GM21576 (cell line): Measurements from ENCODE around the gene C3orf20.
"Not testable (repeated sequence)": the region's sequence is repeated elsewhere in the genome, so short reads cannot be mapped to it uniquely, and the experiment has no call there.

Experiments
- ATAC-seq: cut with Tn5 transposase; IDR thresholded peaks from one replicate; pipeline ENCODE4 v1.9.1; 2021; ENCODE audit warnings: mild to moderate bottlenecking, moderate library complexity; ENCODE audit not compliant: unreplicated experiment

Gene C3orf20

DNA sequence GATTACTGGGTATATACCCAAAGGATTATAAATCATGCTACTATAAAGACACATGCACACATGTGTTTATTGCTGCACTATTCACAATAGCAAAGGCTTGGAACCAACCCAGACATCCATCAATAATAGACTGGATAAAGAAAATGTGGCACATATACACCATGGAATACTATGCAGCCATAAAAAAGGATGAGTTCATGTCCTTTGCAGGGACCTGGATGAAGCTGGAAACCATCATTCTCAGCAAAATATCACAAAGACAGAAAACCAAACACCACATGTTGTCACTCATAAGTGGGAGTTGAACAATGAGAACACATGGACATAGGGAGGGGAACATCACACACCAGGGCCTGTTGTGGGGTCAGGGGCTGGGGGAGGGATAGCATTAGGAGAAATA is 78.0 kb downstream of the C3orf20 start:
- not testable (repeated sequence) for ATAC-seq

DNA sequence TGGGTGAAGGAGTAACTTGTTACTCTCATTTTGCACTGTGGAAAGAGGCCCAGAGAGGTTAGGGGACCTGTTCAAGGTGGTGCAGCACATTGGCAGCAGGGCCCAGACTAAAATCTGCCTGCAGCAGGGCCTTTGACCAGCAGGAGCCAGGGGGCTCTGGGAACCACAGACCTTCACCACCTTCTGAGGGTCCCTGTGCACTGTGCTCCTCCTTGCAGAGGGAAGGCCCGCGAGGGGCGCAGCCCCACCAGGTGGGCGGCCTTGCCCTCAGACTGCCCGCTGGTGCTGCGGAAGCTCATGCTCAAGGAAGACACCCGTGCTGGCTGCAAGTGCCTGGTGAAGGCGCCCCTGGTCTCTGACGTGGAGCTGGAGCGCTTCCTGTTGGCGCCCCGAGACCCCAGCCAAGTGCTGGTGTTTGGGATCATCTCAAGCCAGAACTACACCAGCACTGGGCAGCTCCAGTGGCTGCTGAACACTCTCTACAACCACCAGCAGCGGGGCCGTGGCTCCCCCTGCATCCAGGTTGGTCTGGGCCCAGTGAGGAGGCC is 82.3 kb downstream of the C3orf20 start:
- no peak for ATAC-seq

DNA sequence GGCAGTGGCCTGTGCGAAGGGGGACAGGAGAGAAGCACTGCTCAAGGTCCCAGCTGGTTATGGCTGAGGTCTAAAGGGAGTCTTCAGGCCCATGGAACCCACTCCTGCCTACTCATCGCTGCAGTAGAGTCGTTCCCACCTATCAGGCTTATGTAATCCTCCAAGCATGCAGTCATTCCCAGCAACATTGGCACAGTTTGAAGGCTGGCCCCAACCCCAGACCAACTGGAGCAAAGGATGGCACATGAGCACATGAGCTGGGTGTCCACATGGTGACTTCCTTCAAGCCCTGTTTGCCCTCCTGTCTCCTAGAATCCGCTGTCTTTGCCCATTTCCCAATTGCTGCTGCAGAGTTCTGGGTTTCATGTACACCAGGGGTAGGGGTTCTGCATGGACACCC is 83.4 kb downstream of the C3orf20 start:
- no peak for ATAC-seq

DNA sequence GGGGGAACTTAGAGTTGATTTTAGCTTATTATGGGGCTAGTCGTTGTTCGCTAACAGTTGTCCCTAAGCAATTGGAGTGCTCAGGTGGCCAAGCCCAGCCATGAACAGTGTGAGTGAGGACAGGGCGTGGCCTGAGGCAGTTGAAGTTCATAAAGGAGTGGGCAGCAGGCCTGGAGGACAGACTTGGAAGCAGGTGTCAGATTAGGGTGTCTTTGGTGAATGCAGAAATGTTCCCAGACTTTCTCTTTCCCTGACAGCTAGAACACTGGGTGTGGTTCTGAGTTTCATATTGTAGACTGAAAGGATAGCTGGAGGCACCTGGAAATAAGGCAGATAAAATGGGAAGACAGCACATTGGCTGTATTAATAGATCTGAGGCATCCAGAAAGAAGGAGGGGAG is 84.0 kb downstream of the C3orf20 start:
- no peak for ATAC-seq

DNA sequence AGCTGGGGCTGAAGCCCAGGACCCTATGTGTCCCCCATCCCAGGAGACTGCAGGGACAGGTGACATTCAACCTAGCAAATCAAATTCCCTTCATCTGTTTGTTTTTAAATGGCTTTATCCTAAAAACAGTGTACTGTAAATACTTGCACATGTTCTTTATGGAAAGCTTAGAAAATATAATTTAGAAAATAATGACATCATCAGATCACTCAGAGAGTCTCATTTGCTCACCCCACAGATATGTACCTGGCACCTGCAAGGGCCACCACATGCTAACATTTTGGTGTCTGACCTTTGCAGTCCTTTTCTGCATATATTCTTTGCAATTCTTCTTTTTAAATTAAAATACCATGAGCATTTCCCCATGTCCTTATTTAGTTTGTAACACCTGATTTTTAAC is 85.2 kb downstream of the C3orf20 start:
- no peak for ATAC-seq

DNA sequence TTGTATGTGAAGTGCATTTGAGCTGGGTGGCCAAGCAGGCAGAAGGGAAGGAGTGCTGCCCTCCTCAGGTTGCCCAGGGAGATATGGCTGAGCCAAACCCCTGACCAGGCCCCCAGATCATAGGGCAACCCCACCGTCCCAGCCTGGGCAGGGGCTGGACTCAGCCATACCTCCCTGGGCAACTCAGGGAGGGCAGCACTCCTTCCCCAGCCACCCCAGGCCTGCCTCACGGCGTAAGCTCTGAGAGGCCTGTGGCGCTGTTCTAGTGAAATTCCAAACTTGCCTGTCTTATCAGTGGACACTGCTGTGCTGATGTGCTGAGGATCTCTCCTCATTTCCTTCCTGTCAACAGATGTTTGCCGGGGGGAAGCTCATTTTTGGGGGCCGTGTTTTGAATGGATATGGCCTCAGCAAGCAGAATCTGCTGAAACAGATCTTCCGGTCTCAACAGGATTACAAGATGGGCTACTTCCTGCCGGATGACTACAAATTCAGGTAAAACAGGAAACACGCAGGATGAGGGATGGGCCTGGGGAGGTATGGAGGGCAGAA is 86.3 kb downstream of the C3orf20 start:
- ATAC-seq = no peak

DNA sequence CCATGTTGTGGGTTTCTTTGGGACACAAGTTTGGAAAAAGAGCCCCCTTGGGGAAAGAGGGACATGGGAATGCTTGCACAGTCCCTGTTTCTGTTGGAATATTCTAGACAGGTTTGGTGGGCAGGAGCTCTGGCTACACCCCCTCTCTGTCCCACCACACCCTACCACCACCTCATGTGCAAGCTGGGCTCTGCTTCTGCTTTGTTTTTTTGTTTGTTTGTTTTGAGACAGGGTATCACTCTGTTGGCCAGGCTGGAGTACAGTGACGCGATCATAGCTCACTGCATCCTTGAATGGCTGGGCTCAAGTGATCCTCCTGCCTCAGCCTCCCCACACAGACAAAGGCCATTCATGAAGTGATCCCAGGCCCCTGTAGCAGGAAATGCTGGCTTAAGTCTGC is 86.9 kb downstream of the C3orf20 start:
- ATAC-seq = no peak

DNA sequence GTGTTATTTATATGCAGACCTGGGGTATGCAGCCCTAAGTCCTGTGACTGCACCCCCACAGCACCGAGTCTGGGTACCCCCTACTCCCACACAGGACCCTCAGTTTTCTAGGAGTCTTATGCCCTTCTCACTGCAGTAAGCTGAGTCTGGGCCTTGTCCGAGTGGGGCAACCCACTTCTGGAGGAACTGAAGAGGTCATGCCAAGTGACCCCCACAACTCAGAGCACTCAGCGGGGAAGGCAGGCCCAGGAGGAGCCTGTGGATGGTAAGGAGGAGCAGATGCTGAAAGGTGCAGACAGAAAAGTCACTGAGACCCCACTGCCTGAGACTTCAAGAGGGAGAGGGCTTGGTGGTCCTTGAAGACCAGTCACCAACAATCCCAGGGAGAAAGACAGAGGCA is 87.8 kb downstream of the C3orf20 start:
- ATAC-seq = no peak

DNA sequence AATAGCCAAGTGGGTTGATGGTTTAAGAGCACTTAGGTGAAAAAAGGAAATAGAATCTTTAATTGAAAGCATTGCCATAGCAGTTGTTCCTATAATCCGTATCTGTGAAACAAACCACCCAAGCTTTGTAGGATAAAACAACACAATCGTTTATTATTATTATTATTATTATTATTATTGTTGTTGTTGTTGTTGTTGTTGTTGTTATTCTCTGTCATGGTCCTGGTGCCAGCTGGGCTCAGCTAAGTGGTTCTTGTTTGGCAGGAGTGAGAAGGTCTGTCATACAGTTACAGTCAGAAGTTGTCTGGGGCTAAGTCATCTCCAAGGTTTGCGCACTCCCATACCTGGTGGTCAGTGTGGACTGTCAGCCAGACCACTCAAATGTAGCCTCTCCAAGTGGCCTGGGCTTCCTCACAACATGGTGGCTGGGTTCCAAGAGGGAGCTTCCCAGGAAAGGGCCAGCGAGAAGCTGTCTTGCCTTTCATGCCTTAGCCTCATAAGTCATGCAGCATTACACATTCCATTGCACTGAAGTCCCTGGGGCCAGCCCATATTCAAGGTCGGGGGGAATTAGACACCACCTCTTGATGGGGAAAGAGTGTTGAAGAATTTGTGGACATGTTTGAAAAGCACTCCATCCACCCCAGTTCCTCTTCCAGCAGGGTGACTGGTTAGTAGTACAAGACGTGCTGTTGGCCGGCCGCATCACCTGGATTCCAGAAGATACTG is 89.6 kb downstream of the C3orf20 start:
- no peak for ATAC-seq

DNA sequence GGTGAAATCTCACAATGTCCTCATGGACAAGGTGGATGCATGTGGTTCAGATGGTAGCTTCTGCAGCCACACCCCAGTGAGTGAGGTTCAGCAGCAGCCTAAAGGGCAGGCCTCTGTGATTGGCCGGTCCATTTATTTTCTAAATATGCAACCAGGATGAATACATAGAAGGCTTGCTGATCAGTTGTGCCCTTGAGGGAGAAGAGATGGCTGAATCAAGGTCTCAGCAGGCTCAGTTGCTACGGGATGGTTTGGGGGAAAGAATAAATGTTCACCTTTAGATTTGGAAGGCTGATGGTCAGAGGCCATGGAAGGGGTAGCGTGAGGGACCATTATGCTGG is 90.1 kb downstream of the C3orf20 start:
- ATAC-seq = no peak

DNA sequence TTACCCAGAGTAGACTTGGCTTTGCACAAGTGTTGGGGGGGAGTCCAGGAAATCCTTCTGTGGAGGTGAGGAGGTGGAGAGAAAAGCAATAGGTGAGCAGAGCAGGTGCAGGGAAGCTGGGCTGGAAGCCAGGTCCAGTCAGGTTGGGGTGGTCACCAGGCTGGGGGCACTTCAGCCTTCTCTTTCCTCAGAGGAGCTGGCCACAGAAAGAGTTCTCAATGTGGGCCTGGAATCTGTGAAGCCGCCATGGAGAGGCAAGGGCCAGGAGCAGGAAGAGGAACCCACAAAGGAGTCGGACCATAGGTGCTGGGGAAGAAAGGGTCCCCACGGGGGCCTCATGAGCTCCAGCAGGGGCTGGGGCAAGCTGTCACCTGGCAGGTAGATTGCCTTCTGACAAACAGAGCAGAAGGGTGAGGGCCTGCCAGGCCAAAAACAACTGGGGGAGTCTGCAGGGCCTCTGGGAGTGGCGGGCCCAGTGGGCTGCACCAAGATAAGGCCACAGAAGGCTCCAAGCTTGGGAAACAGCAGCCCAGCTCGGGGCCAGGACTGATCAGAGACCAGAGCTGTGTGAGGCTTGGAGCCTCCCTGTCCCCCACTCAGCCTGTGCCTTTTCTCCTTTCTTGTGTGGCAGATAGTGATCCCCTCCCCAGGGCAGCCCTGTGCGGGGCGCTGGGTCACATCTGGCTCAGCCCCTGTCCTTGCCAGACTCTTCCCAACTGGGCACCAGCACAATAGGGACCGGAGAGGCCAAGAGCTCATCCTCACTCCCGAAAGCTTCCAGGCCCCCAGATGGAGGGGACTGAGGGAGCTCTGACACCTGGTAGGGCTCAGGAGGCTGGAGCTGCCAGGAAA is 90.9 kb downstream of the C3orf20 start:
- ATAC-seq = no peak

DNA sequence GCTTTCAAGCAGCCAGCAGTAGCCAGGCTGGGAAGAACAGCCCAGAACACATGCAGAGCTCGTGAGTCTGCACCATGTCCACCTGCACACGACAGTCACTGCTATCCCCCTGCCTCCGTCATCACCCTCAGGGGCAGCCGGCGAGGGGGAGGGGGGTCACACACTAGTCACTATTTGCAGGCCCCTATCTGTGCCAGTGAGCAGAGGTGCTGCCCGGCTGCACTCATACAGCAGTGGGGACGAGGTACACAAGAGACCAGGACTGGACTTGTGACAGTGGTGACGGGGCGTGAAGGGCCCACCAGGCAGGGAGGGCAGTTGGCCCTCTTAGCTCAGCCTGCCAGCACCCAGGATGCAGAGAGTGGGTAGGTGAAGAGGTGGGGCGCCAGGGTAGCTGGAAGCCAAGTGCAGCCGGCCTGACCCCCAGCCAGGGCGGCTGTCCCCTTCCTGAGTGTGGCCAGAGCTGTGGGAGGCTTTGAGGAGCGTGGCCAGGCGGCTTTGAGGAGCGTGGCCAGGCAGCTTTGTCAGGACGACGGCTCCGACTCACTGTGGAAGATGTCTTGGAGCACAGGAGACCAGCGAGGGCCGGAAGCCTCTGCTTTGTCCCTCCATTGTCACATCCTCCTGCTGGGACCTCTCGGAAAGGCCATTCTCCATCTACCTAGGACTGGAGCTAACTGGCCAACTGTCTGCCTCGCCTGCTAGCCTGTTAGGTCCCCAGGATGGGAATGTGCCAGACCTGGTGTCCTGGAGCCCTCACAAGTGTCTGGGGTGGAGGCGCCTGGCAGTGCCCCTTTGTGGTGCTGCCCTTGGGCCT is 91.7 kb downstream of the C3orf20 start:
- no peak for ATAC-seq

DNA sequence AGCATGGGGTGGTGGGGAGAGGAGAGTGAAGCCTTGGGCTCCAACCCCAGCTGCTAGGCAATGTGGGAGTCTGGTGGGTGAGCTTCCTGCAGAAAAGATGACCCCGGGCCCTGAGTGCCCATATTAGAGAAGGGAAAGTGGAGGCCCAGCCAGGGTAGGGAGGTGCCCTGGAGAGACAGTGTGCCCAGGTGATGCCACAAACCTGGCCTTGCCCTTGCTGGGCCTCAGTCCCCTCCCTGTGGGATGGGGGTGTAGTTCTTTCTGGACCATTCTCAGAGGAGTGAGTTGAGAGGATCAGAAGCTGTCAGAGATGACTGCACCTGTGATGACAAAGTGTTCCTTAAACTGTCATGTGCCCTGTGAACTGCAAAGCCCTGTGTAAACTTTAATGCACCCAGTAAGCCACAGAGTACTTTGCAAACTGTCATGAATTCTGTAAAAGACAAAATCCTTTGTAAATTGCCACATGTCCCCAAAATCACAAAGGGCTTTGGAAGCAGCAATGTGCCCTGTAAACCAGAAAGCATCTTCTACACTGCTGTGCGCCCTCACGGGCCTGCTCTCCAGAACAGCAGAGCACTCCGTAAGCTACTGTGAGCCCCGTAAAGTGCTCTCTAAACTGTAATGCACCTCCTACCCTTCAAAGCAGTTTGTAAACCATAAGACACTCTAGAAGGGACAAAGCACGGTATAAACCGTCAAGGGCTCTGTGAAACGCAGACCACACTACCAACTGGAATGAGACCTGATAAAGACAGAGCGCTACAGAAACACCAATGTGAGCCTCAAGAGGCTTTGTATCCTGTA is 92.5 kb downstream of the C3orf20 start:
- no peak for ATAC-seq

DNA sequence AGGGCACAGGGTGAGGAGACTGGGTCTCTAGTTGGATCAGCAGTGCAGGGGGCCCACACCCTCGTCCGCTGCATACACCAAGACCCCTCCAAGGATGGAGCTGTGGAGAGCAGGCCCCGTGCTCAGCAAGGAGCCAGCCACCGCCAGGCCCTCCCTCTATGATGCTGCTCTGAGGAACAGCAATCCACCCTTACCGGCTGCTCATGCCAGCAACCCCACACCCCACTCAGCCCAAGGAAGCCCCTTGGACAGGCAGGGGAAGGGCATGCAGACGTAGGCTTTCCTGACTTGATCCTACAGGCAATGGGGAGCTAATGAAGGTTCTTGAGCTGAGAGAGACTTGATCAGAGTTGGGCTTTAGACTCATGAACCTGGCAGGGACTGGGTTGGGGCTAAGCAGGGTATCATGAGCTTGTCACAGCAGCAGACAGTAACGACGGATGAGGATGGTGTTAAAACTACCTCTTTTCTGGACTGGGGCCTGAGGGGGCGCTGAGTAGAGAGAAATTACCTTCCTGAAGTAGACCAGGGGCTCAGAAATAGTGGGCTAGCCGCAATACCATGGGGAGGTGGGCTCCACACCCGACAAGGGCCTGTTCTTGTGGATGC is 93.3 kb downstream of the C3orf20 start:
- ATAC-seq = no peak

DNA sequence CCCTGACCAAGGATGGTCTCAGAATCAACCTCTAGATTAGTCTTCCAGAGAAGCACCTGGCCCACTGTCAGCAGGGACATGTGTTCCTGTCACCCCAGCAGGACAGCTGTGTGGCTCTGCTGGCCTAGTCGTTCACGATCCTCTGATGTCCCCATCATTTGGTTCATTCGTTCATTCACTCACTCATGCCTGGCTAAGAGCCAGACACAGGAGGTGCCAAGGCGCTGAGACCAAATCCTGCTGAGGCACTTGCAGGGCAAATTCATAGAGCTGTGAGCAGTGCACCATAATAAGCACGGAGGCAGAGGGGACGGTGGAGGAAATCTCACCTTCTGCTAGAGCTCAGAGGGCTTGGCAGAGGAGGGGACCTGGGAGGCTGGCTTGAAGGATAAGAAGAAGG is 93.9 kb downstream of the C3orf20 start:
- no peak for ATAC-seq

DNA sequence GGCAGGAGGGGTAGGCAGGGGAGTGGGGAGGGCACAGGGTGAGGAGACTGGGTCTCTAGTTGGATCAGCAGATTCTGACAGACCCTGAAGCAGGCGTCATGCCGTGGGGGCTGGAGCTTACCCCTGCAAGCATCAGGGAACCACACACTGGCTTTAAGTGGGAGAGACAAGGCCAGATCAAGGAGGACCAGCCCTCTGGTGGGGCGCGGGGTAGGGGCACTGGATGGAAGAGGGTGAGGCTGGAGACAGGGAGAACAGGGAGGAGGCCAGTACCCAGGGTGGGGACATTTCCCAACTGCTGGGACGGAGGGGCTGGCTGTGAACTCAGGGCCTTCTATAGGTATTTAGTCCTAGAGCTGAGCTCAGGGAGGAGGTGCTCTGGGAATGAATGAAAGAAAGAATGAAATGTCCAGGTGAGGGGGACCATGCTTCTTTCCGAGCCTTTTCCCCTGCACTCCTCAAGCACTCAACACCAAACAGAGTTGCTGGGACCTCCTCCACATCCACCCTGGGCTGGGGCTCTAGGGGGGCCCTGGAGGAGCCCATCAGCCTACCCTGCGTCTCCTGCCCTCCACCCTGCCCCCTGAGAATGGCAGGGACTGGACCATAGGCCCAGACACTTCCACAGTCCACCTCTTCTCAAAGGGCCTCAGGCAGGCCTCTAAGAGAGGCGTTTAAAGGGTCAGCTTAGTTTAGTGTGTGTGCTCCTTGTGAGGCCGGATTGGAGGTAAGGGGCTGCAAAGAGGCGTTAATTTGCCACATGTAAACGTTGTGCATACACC is 94.8 kb downstream of the C3orf20 start:
- no peak for ATAC-seq

DNA sequence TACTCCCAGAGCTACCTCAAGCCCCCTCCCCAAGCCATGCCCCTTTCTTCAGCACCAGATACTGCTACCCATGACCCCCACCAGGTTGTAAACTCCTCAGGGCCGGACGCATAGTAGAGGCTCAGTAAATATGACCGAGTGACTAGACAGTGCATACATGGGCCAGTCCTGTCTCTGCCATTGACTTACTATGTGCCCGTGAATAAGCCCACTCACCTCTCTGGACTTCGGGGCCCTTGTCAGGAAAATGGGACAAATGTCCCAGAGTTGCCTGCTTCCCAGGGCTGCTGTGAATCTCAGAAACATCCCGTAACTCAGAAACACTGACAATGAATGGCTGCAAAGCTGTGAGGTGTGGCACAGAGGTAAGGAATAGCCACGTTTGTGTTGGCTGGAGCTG is 95.7 kb downstream of the C3orf20 start:
- ATAC-seq = no peak

DNA sequence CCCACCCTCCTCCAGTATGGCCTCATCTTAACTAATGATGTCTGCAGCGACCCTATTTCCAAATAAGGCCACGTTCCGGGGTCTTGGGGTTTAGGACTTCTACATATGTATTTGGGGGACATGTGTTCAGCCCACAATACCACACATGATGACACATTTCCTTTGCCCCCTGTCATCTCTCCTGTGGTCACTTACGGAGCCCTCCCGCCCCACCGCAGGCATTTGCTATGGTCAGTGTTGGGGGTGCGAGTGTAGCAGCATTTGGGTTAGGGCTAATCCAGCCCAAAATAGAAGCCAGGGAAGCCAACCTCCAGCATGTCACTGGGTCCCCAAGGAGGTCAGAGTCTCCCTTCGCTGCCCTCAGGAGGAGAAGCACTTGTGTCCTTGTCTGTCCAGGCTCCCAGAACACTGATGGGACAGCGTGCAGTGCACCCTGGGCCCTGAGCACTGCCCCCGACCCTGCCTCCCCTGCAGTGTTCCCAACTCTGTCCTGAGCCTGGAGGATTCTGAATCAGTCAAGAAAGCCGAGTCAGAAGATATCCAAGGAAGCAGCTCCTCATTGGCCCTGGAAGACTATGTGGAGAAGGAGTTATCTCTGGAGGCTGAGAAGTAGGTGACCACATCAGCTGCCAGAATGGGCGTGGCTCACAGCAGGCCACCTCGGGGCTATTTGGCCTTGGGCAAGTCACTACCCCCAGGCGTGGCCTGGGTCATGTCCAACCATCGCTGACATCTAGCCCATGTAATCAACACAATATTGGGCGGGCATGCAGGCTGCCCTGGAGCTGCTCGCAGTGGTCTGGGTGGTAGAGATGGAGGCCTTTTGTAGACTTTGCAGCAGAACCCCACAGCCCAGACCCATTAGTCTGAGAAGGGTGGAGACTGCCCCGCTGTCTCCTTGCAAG is 96.9 kb downstream of the C3orf20 start:
- ATAC-seq = no peak
